ENCODE measurements around the gene PPP1R14B.
A peak's percentile ranks its signal among the peaks of the same experiment; 100 is the strongest.

PPP1R14B gene

DNA sequence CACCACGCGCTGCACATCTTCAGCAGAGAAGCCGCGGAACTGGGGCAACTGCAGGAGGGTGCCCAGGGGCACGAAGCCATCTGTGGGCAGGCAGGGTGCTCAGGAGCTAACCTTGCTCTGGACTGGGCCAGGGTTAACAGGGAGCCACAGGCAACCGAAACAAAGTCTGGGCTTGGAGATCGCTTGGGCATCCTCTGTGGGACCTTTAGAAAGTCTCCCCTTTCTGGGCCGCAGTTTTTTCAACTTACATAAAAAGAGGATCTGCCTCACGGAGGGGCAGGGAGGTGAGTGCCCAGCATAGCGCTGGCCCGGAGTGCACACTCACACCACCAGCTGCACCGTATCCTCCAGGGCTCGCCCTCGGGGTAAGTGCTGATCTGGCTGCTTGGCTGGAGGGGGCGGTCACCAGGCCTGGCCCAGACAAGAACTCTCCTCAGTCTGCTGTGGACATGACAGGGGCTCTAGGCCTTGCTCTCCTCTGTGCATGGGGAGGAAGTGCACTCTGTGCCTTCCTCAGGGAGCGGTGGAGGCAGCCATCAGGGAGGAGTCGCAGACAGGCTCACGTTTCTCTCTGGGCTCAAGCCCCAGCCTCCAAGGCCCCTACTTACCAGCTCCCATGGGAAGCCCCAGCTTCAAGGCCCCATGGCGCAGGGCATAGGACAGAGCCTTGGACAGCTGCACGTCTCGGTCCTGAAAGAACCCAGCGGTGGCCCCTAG lies 21.7 kb downstream of the PPP1R14B start:
- TF ChIP-seq, protein P1, sequence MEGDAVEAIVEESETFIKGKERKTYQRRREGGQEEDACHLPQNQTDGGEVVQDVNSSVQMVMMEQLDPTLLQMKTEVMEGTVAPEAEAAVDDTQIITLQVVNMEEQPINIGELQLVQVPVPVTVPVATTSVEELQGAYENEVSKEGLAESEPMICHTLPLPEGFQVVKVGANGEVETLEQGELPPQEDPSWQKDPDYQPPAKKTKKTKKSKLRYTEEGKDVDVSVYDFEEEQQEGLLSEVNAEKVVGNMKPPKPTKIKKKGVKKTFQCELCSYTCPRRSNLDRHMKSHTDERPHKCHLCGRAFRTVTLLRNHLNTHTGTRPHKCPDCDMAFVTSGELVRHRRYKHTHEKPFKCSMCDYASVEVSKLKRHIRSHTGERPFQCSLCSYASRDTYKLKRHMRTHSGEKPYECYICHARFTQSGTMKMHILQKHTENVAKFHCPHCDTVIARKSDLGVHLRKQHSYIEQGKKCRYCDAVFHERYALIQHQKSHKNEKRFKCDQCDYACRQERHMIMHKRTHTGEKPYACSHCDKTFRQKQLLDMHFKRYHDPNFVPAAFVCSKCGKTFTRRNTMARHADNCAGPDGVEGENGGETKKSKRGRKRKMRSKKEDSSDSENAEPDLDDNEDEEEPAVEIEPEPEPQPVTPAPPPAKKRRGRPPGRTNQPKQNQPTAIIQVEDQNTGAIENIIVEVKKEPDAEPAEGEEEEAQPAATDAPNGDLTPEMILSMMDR (IDR thresholded peaks at IDR 0.05; ENCODE audit: insufficient read depth, low read length, poor library complexity, severe bottlenecking): no peak

DNA sequence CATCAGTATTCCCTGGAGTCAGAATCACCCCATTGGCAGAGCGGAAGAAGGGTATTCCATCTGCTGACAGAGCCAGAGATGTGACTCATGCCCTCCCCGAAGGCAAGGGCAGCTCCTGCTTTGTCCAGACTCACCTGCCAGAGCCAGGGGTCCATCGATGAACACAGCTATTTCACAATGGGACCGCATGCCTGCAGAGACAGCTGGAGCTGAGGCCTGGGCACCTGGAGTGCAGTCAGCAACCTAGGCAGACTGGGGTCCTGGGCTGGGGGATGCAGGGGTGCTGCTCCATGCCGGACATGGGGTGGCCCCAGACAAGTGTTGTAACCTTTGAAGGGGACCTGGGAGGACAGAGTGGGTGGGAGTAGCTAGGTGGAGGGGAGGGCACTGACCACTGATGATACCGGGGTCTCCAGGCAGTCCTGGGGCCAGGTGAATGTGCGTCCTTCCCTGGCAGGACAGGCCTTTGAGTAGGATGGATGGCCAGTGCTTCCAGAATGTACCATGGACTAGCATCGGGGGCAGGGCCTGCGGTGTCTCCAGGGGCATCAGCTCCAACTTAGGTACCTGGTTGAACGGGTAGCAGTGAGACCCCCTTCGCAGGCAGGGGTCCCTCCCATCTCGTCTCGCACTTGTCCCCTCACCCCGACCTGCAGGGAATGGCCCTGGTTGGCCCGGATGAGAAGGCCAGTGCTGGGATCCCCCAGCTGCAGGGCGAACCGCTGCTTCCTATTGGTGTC lies 22.4 kb downstream of the PPP1R14B start:
- TF ChIP-seq, protein P1 (IDR thresholded peaks at IDR 0.05; ENCODE audit: insufficient read depth, low read length, poor library complexity, severe bottlenecking): no peak
- no peak for DNase-seq (ENCODE audit: extremely low read depth, insufficient read length)

More for the DNA sequence above, 21.7 kb downstream of the PPP1R14B start:
- no peaks in the 10 kb centered on the region for H3K27me3 ChIP-seq (replicated peaks; ENCODE audit: control insufficient read depth, insufficient read depth, low read length)
- H3K36me3 ChIP-seq (ENCODE audit: control insufficient read depth, insufficient read depth, low read length): peaks cover 29% of the 10 kb centered on the region
- DNase-seq (ENCODE audit: extremely low read depth, insufficient read length): no peak
- H3K4me3 ChIP-seq (replicated peaks; ENCODE audit: low read depth, low read length): peak overlapping the region; percentile 94

DNA sequence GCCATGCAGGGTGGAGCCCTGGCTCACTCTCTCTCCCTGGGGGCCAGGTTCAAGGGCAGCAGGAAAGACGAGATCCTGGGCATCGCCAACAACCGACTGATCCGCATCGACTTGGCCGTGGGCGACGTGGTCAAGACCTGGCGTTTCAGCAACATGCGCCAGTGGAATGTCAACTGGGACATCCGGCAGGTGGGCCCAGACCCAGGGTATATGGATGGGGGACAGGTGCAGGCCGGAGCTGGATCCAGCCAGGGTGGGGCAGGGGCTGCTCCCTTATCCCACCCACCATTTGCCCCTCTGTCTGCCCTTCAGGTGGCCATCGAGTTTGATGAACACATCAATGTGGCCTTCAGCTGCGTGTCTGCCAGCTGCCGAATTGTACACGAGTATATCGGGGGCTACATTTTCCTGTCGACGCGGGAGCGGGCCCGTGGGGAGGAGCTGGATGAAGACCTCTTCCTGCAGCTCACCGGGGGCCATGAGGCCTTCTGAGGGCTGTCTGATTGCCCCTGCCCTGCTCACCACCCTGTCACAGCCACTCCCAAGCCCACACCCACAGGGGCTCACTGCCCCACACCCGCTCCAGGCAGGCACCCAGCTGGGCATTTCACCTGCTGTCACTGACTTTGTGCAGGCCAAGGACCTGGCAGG lies 23.6 kb downstream of the PPP1R14B start:
- Histone ChIP-seq H3K4me3 (replicated peaks; ENCODE audit: low read depth, low read length) (no peak overlapping the region), H3K27me3 (replicated peaks; ENCODE audit: control insufficient read depth, insufficient read depth, low read length) (no peaks in the 10 kb centered on the region), H3K36me3 (ENCODE audit: control insufficient read depth, insufficient read depth, low read length) (peaks cover 42% of the 10 kb centered on the region)
- TF ChIP-seq, protein P1 (IDR thresholded peaks at IDR 0.05; ENCODE audit: insufficient read depth, low read length, poor library complexity, severe bottlenecking): no peak
- no peak for DNase-seq (ENCODE audit: extremely low read depth, insufficient read length)

More for the DNA sequence above, 22.4 kb downstream of the PPP1R14B start:
- Histone ChIP-seq H3K36me3 (ENCODE audit: control insufficient read depth, insufficient read depth, low read length) (peaks cover 34% of the 10 kb centered on the region), H3K4me3 (replicated peaks; ENCODE audit: low read depth, low read length) (peak overlapping the region; percentile 94), H3K27me3 (replicated peaks; ENCODE audit: control insufficient read depth, insufficient read depth, low read length) (no peaks in the 10 kb centered on the region)

DNA sequence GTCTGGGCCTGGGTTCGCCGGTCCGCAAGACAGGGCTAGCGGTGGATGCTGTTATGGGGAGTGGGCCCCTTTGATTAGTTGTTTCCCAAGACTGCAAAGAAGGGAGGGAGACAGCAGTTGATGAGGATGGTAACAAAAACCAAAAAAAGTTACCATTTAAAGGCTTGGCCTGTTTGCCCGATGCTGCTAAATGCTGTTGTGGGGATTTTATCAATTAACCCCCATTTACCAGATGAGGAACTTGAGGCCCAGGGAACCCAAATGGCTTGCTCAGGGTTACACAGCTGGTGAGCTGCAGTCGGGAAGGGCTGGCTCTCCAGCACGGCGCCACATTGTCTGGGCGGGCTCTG lies 24.1 kb downstream of the PPP1R14B start:
- H3K27me3 ChIP-seq (replicated peaks; ENCODE audit: control insufficient read depth, insufficient read depth, low read length): no peaks in the 10 kb centered on the region
- TF ChIP-seq, protein P1 (IDR thresholded peaks at IDR 0.05; ENCODE audit: insufficient read depth, low read length, poor library complexity, severe bottlenecking): no peak
- no peak overlapping the region for H3K4me3 ChIP-seq (replicated peaks; ENCODE audit: low read depth, low read length)
- peaks cover 42% of the 10 kb centered on the region for H3K36me3 ChIP-seq (ENCODE audit: control insufficient read depth, insufficient read depth, low read length)
- no peak for DNase-seq (ENCODE audit: extremely low read depth, insufficient read length)

DNA sequence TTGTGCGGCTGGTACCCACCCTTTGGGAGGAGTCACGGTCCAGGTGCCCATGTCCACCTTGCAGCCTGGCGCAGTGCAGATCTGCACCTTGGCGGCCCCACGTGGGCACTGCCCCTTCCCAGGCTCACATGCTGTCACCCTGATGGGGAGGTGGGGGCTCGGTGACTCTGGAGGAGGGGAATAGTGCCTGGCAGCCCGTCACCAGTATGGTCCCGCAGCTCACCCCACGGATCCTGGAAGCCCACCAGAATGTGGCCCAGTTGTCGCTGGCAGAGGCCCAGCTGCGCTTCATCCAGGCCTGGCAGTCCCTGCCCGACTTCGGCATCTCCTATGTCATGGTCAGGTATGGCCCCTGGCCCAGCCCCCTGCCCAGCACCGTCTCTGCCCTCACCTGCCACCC lies 25.9 kb downstream of the PPP1R14B start:
- no peaks in the 10 kb centered on the region for H3K27me3 ChIP-seq (replicated peaks; ENCODE audit: control insufficient read depth, insufficient read depth, low read length)
- TF ChIP-seq, protein P1 (IDR thresholded peaks at IDR 0.05; ENCODE audit: insufficient read depth, low read length, poor library complexity, severe bottlenecking): no peak
- DNase-seq (ENCODE audit: extremely low read depth, insufficient read length): no peak
- no peak overlapping the region for H3K4me3 ChIP-seq (replicated peaks; ENCODE audit: low read depth, low read length)
- peaks cover 43% of the 10 kb centered on the region for H3K36me3 ChIP-seq (ENCODE audit: control insufficient read depth, insufficient read depth, low read length)
